NCI-H1092 (cell line): ENCODE data around the gene ARL5A.
"Not testable (repeated sequence)": the region's sequence is repeated elsewhere in the genome, so short reads cannot be mapped to it uniquely, and the experiment has no call there.

Experiments used
- DNase-seq: peaks from one replicate; lab custom pipeline; 2025; lab: John Stamatoyannopoulos, UW

The ARL5A gene

GRCh38 chr2:151795646-151796240 is 32.5 kb downstream of the ARL5A start:
- no peak for DNase-seq

- not testable (repeated sequence) for DNase-seq
Observed at GRCh38 chr2:151794422-151794821, 33.8 kb downstream of the ARL5A start.

- no peak for DNase-seq
Observed at GRCh38 chr2:151793123-151793522, 35.1 kb downstream of the ARL5A start.

- no peak for DNase-seq
Observed at GRCh38 chr2:151792589-151792988, 35.6 kb downstream of the ARL5A start.

- no peak for DNase-seq
Observed at GRCh38 chr2:151791545-151791944, 36.7 kb downstream of the ARL5A start.

- no peak for DNase-seq
Observed at GRCh38 chr2:151790689-151791088, 37.5 kb downstream of the ARL5A start.

- DNase-seq = no peak
Observed at GRCh38 chr2:151789055-151789834, 39.0 kb downstream of the ARL5A start.

GRCh38 chr2:151786483-151786882 is 41.7 kb downstream of the ARL5A start:
- DNase-seq = no peak

GRCh38 chr2:151786077-151786476 is 42.1 kb downstream of the ARL5A start:
- no peak for DNase-seq

- DNase-seq = no peak
Observed at GRCh38 chr2:151783133-151783520, 45.1 kb downstream of the ARL5A start.

GRCh38 chr2:151782378-151783132 is 45.7 kb downstream of the ARL5A start:
- no peak for DNase-seq

GRCh38 chr2:151781642-151782041 is 46.6 kb downstream of the ARL5A start:
- no peak for DNase-seq

- no peak for DNase-seq
Observed at GRCh38 chr2:151780938-151781337, 47.3 kb downstream of the ARL5A start.

GRCh38 chr2:151777935-151778334 is 50.3 kb downstream of the ARL5A start:
- DNase-seq = no peak

GRCh38 chr2:151777487-151777886 is 50.7 kb downstream of the ARL5A start:
- no peak for DNase-seq

- DNase-seq = no peak
Observed at GRCh38 chr2:151776367-151776766, 51.9 kb downstream of the ARL5A start.

- DNase-seq = no peak
Observed at GRCh38 chr2:151775057-151775740, 53.0 kb downstream of the ARL5A start.

- DNase-seq = no peak
Observed at GRCh38 chr2:151774506-151774905, 53.7 kb downstream of the ARL5A start.

GRCh38 chr2:151771599-151772358 is 56.4 kb downstream of the ARL5A start:
- no peak for DNase-seq

- no peak for DNase-seq
Observed at GRCh38 chr2:151770995-151771394, 57.2 kb downstream of the ARL5A start.

- no peak for DNase-seq
Observed at GRCh38 chr2:151769606-151770005, 58.6 kb downstream of the ARL5A start.

GRCh38 chr2:151767536-151767935 is 60.7 kb downstream of the ARL5A start:
- DNase-seq = no peak
